Anterior cingulate cortex (tissue), 58 donors: ENCODE data around the gene CDH4.
A peak's percentile ranks its signal among the peaks of the same experiment; 100 is the strongest.
"Not testable (repeated sequence)": the region's sequence is repeated elsewhere in the genome, so short reads cannot be mapped to it uniquely, and the experiment has no call there.

Experiments used
- DNase-seq, 58 donors: peaks; one replicate each; lab custom pipeline; 2025; lab: John Stamatoyannopoulos, UW

CDH4 gene

DNA sequence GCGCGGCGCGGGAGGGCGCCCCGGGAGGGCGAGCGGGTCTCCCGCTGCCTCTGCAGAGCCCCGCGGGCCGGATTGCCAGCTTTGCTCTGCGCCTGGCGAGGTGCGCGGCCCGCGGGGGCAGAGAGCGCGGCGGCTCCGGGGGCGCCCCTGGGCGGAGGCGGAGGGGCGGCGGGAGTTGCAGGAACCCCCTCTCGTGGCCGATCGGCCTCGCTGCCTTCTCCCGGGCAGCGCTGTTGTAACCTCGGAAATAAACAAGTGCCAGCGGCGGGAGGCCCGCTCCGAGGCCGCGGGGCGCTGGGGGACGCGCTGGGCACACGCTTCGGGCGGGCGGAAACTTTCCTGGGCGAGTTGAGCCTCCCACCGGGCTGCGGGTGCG is 1.2 kb downstream of the CDH4 start:
- DNase-seq, result peak in 19 of 58 donors; percentile 13 to 52 (median 27)

DNA sequence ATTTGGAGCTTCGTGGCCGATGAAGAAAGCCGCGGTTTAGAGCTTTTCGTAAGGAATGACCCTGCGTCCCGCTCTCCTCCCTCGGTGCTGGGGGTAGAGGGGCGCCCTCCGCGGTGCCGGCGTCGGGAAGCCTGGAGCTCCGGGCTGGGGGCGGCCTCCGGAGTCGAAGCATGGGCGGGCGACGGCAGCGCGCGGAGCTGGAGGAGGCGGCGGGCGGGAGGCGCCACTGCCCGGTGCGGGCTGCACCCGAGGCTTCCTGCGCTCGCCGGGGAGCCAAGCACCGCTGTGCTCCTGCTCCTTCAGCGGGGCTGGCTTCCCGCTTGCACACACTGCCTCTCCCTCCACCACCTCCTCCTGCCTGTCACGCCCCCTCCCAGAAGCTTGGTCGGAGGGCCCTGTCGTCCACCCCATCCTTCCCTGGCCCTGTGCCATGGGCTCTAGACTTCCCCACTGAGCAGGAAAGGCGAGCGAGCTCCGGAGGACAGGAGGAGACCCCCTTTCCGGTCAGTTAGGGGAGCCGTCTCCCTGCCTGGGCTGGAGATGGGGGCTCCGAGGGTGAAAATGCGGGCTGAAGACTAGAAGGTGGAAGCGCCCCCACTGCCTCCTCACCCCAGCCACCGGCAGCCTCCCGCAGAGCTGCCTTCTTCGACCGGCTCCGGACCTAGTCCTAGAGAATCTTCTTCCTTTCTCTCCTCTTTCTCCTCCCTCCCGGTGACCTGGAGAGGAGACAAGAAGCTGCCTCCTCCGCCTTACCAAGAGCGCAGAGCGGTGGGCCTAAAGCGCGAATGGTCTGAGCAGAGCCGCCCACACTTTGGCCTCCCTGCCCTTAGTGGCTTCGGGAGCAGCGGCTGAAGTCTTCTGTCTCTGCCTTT is 1.8 kb downstream of the CDH4 start:
- peak in 21 of 58 donors; percentile 13 to 53 (median 35) for DNase-seq

DNA sequence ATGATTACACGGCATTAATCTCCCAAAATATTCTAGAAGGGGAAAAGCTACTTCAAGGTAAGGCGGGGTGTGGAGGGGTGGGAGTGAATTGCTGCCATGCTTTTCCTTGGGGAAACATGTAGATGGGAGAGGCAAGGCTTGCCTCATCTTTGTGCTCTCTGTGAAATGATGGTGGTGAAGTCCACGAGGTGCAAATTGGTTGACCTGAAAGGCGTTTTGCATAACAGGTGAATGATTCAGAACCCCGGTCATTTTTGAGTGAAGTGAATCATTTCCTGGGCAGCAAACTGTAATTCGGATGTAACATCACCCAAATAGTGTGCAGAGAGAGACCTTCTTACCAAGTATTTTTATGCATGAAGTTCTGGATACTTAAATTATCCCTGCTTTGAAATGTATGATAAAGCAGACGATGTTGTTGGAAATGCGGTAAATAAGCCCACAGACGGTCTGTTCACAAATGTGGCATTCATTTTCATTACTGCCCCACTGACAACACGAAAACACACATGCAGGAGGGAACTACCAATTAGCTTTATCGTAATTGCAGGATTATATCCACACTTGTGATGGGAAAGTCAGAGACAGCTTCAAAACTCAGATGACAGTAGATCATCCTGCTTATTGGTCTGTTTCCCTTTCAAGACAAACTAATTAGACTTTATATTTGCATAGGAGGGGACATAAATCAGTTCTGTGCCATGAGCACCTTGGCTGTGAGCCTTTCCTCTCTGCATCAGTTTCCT is 3.0 kb downstream of the CDH4 start:
- no peak for DNase-seq

DNA sequence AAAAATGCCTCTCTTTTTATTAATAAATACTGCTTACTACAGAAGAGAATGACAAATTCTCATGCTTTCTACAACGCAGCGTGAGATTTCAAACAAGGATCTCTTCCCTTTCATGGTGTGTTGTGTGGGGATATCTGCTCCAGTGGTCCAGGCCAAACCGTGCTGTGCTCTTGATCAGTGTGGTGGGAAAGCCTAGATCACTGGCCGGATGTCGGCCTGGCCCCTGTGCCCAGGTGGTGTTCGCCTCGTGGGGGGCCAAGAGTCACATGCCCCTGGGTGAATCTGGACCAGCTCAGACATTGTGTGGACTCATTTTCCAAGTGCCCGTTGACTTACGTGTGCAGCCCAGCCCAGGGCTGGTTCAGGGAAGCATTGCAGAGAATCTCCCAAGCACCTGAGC is 4.3 kb downstream of the CDH4 start:
- no peak for DNase-seq

DNA sequence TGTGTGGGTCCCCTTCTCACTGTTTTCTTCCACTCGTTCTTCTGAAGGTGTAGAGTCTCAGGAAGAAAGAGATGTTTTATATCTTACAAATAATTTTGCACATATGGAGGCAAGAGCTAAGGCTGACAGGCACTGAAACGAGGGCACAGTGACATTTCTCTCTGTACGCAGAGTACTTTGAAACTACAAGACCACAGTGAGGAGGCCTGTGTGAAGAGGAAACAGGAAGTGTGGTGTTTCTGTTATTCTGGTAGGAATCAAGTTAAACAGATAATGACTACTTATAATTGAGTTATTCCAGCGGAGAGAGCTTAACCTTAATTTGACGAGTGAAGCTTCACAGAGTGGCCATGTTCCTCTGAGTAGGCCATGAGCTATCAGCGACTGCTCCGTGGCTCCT is 4.8 kb downstream of the CDH4 start:
- no peak for DNase-seq

DNA sequence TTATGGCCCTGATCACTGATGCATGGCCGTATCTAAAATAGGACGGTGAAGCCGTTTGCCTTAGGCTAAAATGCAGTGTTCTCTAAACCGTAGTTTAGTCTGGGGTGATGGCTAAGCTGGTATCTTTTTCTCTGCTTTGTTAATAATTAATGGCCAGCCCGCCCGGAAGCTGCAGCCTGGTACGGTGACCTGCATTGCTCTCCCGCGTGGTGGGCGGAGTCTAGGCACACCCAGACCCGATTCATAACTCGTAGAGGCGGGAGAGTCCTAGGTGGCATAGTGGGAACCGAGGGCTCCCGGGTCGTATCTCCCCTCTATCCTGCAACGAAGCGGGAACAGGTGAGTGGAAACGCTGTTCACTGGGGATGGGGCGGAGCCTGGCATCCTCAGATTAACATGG is 5.5 kb downstream of the CDH4 start:
- DNase-seq, result no peak

DNA sequence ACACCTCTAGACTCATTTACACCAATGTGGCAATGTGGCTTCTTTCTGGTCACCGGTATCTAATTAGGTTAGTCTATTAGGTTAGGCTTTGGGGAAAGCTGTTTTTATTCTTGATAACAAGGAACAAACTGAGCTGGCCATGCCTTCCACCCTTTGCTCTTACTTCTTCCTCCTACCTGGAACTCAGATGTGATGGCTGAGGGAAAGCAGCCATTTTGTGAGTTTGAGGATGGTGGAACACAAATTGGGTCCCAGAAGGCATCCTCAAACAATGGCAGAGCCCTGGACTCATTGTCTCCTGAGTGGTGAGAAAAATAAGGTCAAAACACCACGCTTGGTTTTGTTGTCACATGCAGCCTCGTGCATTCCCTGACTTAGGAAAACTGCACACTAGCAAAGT is 7.7 kb downstream of the CDH4 start:
- DNase-seq, result no peak

DNA sequence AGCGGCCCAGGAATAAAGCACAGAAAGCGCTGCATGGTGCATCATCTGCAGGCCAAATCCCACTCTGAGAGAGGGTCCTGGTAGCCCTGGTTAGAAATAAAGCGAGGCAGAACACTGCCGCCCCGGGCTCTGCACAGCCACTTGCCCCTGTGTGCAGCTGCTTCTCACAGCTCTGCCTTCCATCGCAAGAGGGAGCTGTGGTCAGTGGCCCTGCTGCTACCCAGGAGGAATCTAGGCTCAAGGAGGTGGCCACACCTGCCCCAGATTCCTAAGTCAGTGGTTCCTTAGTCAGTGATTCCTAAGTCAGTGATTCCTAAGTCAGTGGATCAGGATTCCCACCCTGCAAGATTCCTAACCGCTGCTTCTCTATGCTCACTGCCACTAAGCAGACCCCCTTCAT is 8.8 kb downstream of the CDH4 start:
- no peak for DNase-seq

DNA sequence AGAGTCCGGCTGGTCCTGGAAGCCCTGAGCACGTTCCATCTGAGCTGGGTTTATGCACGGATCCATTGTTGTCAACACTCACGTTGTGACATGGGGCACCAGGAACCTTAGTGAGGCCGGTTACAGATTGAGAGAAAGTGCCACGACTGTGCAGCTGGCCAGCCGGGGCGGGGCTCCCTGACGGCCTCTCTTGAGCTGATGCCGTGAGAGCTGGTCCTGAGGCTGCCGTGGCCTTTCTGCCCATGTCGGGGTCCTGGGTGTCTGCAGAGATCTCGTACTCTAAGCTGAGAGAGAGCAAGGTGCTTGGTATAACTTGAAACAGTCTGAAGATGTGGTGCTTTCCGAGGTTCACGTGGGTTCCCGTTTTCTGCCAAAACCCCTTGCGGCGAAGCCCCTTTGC is 10.0 kb downstream of the CDH4 start:
- peak in 8 of 58 donors; percentile 14 to 54 (median 21) for DNase-seq

DNA sequence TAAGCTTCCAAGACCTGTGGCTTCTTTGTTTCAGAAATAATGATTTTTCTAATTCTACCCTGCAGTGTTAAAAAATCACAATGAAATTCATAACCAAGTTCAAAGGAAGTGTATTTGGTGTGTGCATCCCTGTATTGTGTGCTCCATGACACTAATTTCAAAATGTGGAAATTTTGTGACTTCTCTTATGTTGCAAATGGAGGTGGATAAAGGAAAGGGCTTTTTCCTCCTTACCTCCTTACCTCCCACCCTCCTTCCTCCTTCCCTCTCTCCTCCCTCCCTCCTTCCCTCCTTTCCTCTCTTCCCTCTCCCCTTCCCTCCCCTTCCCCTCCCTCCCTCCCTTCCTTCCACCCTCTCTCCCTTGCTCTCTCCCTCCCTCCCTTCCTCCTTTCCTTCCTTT is 10.5 kb downstream of the CDH4 start:
- DNase-seq, result no peak

DNA sequence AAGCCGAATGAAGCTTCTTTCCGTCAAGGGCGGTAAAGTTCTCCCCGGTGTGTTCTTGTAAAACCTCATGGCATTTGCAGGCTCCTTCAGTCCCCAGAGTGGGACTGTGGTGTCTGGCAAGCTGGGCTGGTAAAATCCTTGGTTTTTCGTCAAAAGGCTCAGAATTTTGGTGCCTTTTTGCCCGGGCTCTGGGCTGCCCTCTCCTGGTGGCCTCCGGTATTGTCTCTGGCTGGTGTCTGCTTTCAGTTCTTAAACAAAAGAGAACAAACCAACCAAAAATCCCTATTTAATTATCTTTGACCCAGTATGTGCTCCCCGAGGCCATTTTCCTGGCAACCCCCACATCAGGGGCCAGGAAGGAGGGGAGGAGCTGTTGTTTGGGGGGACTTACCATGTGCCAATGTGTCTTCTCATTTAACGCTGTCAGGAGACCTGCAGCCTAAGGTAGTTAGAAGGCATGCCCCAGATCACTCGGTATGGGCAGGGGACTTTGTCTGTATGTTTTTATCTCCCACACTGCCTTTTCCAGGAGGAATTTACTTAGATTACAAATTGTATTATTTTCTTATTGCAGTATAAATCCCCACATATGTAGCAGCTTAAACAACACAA is 11.1 kb downstream of the CDH4 start:
- peak in 20 of 58 donors; percentile 6 to 50 (median 18) for DNase-seq

DNA sequence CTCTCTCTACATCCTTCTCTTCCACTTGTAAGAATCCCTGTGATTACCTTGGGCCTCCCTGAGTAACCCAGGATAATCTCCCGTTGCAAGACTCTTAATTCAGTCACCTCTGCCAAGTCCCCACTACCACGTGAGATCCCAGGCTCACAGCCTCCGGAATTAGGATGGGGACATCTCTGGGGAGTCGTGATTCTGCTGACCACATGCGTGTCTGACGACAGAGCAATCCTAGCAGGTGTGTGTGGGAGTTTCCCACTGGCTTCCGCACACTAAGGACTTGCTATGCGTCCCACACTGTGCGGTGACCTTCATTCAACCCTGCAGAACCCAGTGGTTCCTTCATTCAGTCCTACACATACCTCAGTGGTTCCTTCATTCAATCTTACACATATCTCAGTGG is 11.9 kb downstream of the CDH4 start:
- DNase-seq, result no peak

DNA sequence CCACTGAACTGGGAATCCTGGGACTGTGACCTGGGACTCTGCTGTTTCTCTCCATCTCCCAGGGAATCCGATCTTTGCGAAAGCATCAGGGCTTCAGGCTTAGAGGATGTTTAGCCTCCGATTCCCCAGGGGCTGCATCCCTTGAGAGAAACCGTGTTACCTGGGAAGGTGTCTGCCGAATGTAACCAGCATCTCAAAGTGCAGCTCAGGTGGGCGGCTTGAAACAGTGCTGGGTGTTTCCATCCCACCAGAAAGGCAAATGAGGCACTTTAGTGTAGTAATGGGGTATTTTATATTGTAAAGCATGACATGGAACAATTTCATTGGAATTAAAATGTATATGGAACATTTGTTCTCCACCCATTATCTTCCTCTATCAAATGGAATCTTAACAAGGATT is 15.2 kb downstream of the CDH4 start:
- DNase-seq, result no peak

DNA sequence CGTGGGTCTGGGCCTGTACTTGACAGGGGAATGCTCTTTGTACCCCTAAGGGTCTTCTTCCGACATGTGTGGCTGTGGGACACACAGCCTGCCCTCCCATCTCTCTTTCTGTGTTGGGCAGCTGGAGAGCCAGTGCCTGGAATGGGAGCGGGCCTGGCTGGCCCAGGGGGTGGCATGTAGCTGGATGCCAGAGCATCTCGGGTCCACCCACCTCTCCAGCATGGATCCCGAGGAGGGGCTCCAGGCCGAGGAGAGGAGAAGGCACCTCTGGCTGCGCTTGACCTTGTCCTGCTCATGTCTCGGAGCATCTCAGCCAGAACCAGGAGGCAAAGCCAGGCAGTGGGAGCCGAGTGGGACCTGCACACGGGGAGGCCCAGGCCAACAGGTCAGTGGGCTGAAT is 16.0 kb downstream of the CDH4 start:
- DNase-seq, result no peak

DNA sequence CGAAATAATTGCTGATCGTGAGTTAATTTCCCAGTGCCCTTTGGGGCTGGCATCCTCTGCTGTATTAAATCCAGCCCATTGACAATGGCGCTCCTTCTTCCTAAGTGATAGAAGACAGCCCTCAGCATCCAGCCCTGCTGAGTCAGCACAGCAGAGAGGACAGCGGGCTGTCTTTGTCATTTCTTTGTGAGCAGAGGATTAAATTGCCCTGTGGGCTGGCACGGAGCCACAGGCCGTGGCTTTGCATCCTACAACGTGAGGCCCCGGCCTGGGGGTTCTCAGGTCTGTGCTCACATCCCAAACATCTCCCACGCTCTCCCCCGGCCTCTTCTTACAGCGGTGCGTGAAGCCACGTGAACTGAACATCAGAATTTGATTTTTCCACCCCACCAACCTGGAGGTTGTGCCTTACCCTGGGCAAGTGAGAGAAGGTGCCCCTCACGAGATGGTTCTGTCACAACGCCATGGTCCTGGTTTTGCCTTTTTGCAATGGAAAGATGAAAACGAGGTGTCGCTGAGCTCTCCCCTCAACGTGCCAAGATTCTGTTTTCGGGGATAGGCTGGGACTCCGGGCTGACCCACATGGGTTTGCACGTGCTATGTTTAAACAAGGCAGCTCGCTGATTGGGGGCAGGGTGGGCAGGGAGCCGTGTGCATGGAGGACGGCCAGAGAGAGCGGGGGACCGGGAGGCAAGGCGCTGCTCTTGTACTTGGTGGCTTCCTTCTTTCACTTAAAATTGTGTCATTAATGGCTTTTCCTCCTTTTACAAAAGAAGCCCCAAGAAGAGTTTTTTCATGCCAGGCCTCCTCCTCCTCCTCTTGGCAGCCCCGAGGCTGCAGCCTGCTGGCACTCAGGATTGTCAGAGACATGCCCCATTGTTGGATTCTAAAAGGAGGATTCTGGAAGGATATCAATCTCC is 19.5 kb downstream of the CDH4 start:
- DNase-seq, result peak in 52 of 58 donors; percentile 20 to 86 (median 59)

DNA sequence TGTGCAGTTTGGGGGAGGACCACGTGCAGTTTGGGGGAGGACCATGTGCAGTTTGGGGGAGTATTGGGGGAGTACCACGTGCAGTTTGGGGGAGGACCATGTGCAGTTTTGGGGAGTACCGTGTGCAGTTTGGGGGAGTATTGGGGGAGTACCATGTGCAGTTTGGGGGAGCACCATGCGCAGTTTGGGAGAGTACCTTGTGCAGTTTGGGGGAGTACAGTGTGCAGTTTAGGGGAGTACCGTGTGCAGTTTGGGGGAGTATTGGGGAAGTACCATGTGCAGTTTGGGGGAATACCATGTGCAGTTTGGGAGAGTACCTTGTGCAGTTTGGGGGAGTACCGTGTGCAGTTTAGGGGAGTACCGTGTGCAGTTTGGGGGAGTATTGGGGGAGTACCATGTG is 21.0 kb downstream of the CDH4 start:
- not testable (repeated sequence) for DNase-seq

DNA sequence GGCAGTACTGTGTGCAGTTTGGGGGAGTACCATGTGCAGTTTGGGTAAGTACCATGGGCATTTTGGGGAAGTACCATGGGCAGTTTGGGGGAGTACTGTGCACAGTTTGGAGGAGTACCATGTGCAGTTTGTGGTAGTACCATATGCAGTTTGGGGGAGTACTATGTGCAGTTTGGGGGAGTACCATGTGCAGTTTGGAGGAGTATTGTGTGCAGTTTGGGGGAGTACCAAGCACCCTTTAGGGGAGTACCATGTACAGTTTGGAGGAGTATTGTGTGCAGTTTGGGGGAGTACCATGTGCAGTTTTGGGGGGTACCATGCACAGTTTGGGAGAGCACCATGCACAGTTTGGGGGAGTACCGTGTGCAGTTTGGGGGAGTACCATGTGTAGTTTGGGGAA is 21.6 kb downstream of the CDH4 start:
- not testable (repeated sequence) for DNase-seq

DNA sequence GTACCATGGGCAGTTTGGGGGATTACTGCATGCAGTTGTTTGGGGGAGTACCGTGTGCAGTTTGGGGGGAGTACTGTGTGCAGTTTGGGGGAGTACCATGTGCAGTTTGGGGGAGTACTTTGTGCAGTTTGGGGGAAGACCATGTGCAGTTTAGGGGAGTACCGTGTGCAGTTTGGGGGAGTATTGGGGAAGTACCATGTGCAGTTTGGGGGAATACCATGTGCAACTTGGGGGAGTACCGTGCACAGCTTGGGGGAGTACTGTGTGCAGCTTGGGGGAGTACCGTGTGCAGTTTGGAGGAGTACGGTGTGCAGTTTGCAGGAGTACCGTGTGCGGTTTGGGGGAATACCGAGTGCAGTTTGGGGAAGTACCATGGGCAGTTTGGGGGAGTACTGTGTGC is 22.3 kb downstream of the CDH4 start:
- DNase-seq, result no peak

DNA sequence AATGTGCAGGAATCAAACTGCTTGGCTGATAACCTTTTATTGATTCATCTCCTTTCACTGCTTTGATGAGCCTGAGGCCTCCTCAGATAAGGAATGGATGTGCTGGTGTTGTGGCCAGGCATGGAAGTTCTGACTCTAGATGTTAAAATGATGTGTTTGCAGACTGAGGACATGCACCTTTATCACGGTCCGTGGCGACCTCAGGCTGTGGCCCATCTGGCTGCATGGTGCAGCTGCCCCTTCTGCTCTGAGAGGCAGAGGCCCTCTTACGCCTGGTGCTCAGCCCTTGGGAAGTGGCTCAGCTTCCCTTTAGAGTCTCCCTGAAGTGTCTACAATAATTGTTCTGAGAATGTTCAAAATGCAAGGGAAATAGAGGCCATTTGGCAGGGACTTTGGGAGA is 26.2 kb downstream of the CDH4 start:
- no peak for DNase-seq

DNA sequence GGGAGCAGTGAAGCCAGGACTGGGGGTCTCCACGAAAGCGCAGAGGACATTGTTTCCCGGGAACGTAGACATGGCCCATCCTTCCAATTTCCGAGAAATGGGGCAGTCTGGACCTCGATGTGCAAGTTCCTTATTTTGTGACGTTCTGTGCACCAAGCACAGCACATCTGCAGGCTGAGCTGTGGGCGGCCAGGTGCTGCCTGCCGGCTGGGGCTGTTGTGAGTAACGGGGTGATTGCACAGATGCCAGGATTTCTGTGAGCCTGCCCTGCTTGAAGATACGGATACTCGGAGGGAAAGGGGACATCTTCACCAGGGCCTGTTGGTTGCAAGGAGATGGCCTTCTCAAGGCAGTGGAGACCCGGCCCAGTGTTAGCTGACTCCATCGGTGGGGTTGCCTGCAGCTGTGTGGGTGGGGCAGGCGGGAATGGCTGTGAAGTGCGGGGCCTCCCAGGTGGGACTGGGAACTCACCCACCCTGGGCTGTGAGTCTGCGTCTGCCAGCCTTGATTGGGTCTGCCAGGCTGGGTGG is 27.6 kb downstream of the CDH4 start:
- no peak for DNase-seq
